K562 (cell line): ENCODE data around the gene GPR83.
"Not testable (repeated sequence)": the region's sequence is repeated elsewhere in the genome, so short reads cannot be mapped to it uniquely, and the experiment has no call there.

Experiments used
- ARNT ChIP-seq, 2 experiments: fragments of 450-650 bp; IDR thresholded peaks; 2 replicates each; pipeline ENCODE4 v1.6.1; 2016; ENCODE audit warnings: mild to moderate bottlenecking in 1 of 2
- CTCF ChIP-seq, 3 experiments: IDR thresholded peaks in 2 of 3; conservative IDR thresholded peaks in 1 of 3; 2 replicates each; pipeline ENCODE4 v1.5.1; 2011 to 2012; ENCODE audit warnings: low read length in 3 of 3, mild to moderate bottlenecking in 3 of 3, control low read depth in 2 of 3, improper control_type of control experiment in 1 of 3, inconsistent platforms in 1 of 3, low read depth in 1 of 3, mixed read lengths in 1 of 3, moderate library complexity in 1 of 3; ENCODE audit not compliant: insufficient read depth in 2 of 3
- MAZ ChIP-seq, 2 experiments: fragments of 450-650 bp in 1 of 2; sonication (generic) in 1 of 2; formaldehyde crosslinking; IDR thresholded peaks in 1 of 2; conservative IDR thresholded peaks in 1 of 2; 2 replicates each; pipeline versions ENCODE4 v1.4.0 to v1.5.0; 2020; ENCODE audit warnings: mild to moderate bottlenecking in 1 of 2, missing genetic modification reagents in 1 of 2
- NCOA1 ChIP-seq: fragments of 450-650 bp; IDR thresholded peaks from 2 replicates; pipeline ENCODE4 v1.6.1; 2016; ENCODE audit warnings: low read depth
- RFX5 ChIP-seq: IDR thresholded peaks from 2 replicates; pipeline ENCODE4 v1.6.1; 2011; ENCODE audit warnings: low read depth, mild to moderate bottlenecking, improper control_type of control experiment, low read length
- TRIM25 ChIP-seq: fragments of 450-650 bp; IDR thresholded peaks from 2 replicates; pipeline ENCODE4 v1.7.0; 2016; ENCODE audit warnings: borderline replicate concordance
- ZNF780A ChIP-seq: fragments of 250-450 bp; sonication (Bioruptor Pico); IDR thresholded peaks from 2 replicates; pipeline ENCODE4 v1.5.0; 2021; ENCODE audit warnings: mild to moderate bottlenecking

- TF ChIP-seq NCOA1; MAZ (CRISPR knock-in tag; conservative IDR thresholded peaks at IDR 0.05 in 1 of 2, IDR thresholded peaks at IDR 0.05 in 1 of 2); TRIM25; ARNT (IDR thresholded peaks at IDR 0.05); ZNF780A (CRISPR knock-in tag); RFX5; CTCF (IDR thresholded peaks at IDR 0.05 in 2 of 3, conservative IDR thresholded peaks at IDR 0.05 in 1 of 3; ENCODE audit: insufficient read depth in 2 of 3, low read depth in 1 of 3, low read length in 3 of 3): not testable (repeated sequence)
Measured at GRCh38 chr11:94391937-94392336, 9.3 kb downstream of the GPR83 start.
